GM23338 (cell line): ENCODE results near the gene CUEDC1.

Experiments
- CREB1 ChIP-seq: fragments of 250-450 bp; sonication (Bioruptor Pico); IDR thresholded peaks from 2 replicates; pipeline ENCODE4 v1.5.0; 2020; ENCODE audit warnings: low read depth, mild to moderate bottlenecking, moderate library complexity
- EZH2 ChIP-seq: fragments of 200-600 bp; sonication (generic); IDR thresholded peaks from one replicate; pipeline ENCODE4 v1.8.0; 2017; ENCODE audit warnings: antibody characterized with exemption, mild to moderate bottlenecking, low read depth; ENCODE audit not compliant: unreplicated experiment
- EZH2phosphoT487 ChIP-seq: fragments of 200-600 bp; sonication (generic); IDR thresholded peaks from one replicate; pipeline ENCODE4 v1.8.1; 2018; ENCODE audit warnings: antibody characterized with exemption; ENCODE audit not compliant: unreplicated experiment
- JUNB ChIP-seq: IDR thresholded peaks from one replicate; pipeline ENCODE4 v1.6.1; 2016; ENCODE audit warnings: antibody characterized with exemption; ENCODE audit not compliant: unreplicated experiment
- NANOG ChIP-seq: IDR thresholded peaks from 2 replicates; pipeline ENCODE4 v1.6.1; 2016; ENCODE audit warnings: antibody characterized with exemption, borderline replicate concordance
- POLR2AphosphoS5 ChIP-seq: IDR thresholded peaks from 2 replicates; pipeline ENCODE4 v1.6.1; 2016; ENCODE audit warnings: antibody characterized with exemption, low read depth
- REST ChIP-seq: IDR thresholded peaks from one replicate; pipeline ENCODE4 v1.6.1; 2018; ENCODE audit warnings: antibody characterized with exemption; ENCODE audit not compliant: unreplicated experiment
- STAT1 ChIP-seq: IDR thresholded peaks from one replicate; pipeline ENCODE4 v1.6.1; 2016; ENCODE audit warnings: antibody characterized with exemption; ENCODE audit not compliant: unreplicated experiment
- ZNF114 ChIP-seq: fragments of 250-450 bp; sonication (Bioruptor Pico); IDR thresholded peaks from 2 replicates; pipeline ENCODE4 v1.5.0; 2020; ENCODE audit warnings: mild to moderate bottlenecking, moderate library complexity
- ZNF331 ChIP-seq: fragments of 250-450 bp; sonication (Bioruptor Pico); IDR thresholded peaks from 2 replicates; pipeline ENCODE4 v1.5.0; 2020; ENCODE audit warnings: low read depth, mild to moderate bottlenecking, moderate library complexity
- ZNF462 ChIP-seq: fragments of 250-450 bp; sonication (Bioruptor Pico); IDR thresholded peaks from 2 replicates; pipeline ENCODE4 v1.5.0; 2020; ENCODE audit warnings: mild to moderate bottlenecking, moderate library complexity
- TF ChIP-seq, protein P1 (sequence below), 2 experiments: fragments of 200-600 bp in 1 of 2; sonication (generic) in 1 of 2; conservative IDR thresholded peaks; 2 replicates each; pipeline versions ENCODE4 v1.5.1 to v1.6.1; 2016 to 2017; ENCODE audit warnings: antibody characterized with exemption in 2 of 2, low read depth in 2 of 2, mild to moderate bottlenecking in 2 of 2, moderate library complexity in 1 of 2
- TF ChIP-seq, protein P2 (sequence below): IDR thresholded peaks from 2 replicates; pipeline ENCODE4 v1.6.1; 2016; ENCODE audit warnings: antibody characterized with exemption

DNA sequence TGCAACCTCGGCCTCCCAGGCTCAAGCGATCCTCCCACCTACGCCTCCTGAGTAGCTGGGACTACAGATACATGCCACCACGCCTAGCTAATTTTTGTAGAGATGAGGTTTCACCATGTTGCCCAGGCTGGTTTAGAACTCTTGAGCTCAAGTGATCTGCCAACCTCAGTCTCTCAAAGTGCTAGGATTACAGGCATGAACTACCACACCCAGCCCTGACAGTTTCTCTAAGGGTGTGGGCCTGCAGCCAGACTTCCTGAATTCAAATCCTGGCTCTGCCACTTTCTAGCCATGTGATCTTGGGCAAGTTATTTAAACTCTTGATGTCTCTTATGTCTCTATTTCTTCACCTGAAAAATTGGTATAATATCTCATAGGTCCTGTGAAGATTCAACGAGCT is 5.6 kb downstream of the CUEDC1 start:
- TF ChIP-seq, protein P1, sequence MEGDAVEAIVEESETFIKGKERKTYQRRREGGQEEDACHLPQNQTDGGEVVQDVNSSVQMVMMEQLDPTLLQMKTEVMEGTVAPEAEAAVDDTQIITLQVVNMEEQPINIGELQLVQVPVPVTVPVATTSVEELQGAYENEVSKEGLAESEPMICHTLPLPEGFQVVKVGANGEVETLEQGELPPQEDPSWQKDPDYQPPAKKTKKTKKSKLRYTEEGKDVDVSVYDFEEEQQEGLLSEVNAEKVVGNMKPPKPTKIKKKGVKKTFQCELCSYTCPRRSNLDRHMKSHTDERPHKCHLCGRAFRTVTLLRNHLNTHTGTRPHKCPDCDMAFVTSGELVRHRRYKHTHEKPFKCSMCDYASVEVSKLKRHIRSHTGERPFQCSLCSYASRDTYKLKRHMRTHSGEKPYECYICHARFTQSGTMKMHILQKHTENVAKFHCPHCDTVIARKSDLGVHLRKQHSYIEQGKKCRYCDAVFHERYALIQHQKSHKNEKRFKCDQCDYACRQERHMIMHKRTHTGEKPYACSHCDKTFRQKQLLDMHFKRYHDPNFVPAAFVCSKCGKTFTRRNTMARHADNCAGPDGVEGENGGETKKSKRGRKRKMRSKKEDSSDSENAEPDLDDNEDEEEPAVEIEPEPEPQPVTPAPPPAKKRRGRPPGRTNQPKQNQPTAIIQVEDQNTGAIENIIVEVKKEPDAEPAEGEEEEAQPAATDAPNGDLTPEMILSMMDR (conservative IDR thresholded peaks at IDR 0.05; ENCODE audit: low read depth in 2 of 2) = no peak
- TF ChIP-seq REST (no peak), ZNF114 (no peak), EZH2 (no peak), POLR2AphosphoS5 (no peak), EZH2phosphoT487 (no peak), JUNB (no peak), CREB1 (no peak), ZNF331 (CRISPR knock-in tag) (no peak), NANOG (no peak), STAT1 (no peak), ZNF462 (no peak)
- TF ChIP-seq, protein P2, sequence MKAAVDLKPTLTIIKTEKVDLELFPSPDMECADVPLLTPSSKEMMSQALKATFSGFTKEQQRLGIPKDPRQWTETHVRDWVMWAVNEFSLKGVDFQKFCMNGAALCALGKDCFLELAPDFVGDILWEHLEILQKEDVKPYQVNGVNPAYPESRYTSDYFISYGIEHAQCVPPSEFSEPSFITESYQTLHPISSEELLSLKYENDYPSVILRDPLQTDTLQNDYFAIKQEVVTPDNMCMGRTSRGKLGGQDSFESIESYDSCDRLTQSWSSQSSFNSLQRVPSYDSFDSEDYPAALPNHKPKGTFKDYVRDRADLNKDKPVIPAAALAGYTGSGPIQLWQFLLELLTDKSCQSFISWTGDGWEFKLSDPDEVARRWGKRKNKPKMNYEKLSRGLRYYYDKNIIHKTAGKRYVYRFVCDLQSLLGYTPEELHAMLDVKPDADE = no peak
